Measurements from ENCODE around the gene UBR4. TPM values are rescaled to one million over a fixed set of nuclear protein-coding genes. Genes with fewer than 3 reads are reported as not detected.

Gene UBR4
- total and polyA plus RNA-seq, 2 of the 8 experiments (the other 6 are each of a cell fraction or from before 2014, with no cell fraction given), result 139 to 152 TPM

GRCh38 chr1:19239876-19240275 is 29.8 kb upstream of the UBR4 start (continued):
- TF ChIP-seq CHD7 (IDR thresholded peaks at IDR 0.05; ENCODE audit: insufficient replicate concordance, low read length), result no peak
